NCI-H1417 treated with DMSO at 0.1 percent for 48 hours (cell line): ENCODE results near the gene SMIM35.
"Not testable (repeated sequence)": the region's sequence is repeated elsewhere in the genome, so short reads cannot be mapped to it uniquely, and the experiment has no call there.

Experiments
- DNase-seq: peaks from one replicate; lab custom pipeline; 2025; lab: John Stamatoyannopoulos, UW

SMIM35 gene

DNA sequence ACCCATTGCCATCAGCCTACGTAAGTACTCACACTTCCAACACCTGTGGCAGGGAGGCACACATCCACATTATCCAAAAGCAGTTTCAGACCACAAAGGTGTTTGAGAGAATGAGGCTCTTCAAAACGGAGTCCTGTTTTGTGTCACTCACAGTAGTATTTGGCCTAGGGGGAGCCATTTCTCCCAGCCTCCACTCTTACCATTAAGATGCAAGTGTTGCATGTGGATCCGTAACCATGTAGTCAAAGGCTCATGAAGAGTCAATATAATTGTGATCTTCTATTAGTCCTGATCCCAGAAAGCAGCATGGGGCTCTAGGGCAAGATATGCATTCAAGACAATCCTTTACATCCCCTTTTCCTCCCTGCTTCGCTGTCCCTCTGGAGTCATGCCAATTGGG, 59.1 kb downstream of the SMIM35 start:
- no peak for DNase-seq

DNA sequence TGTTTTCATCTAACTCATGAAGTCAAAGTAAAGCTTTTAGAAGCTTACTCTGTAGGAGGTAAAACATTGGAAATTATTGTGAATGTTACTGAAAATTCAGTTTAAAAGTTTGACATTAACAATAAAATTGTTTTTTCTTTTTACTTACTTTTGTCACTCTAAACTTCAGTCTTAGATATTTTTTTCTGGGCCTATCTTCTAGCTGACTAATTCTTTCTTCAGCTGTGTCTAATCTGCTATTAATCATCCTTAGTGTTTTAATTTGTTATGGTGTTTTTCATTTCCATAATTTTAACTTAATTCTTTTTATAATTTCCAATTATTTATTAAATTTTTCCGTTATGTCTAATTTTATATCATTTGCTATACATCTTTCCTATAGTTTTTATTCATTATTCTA, 65.6 kb downstream of the SMIM35 start:
- DNase-seq = no peak

DNA sequence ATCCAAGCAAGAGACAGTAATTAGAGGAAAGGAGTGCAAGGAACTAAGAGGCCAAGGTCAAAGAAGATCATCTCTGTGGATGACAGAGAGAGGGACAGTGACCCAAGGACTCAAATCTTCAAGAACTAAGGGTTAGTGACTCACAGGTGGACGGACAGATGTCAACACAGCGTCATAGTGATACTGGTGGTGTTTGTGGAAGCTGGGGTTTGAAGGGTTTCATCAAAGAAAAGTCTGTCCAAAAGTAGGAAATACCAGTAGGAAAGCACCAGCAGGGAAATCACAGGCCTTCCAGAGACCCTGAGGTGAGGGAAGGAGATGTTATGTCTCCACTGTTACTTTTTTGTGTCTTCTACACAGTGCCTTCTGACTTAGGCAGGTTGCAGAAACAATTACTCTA, 68.4 kb downstream of the SMIM35 start:
- no peak for DNase-seq

DNA sequence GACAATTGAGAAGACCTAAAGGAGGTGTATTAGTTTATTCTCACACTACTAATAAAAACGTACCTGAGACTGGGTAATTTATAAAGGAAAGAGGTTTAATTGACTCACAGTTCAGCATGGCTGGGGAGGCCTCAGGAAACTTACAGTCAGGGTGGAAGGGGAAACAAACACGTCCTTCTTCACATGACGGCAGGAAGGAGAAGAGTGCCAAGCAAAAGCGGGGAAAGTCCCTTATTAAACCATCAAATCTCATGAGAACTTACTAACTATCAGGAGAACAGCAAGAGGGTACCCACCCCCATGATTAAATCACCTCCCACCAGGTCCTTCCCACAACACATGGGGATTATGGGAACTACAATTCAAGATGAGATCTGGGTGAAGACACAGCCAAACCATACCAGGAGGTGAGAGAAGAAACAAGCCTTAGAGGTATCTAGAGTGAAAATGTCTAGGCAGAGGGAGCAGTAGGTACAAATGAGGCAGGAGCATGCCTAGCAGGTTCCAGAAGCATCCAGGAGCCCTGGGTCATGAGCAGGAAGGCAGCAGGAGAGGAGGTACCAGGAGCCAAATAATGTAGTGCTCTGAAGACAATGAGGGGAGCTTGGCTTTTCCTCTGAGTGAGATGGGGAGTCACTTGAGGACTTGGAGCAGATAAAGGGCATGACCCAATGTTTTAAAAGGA, 69.0 kb downstream of the SMIM35 start:
- DNase-seq = no peak

DNA sequence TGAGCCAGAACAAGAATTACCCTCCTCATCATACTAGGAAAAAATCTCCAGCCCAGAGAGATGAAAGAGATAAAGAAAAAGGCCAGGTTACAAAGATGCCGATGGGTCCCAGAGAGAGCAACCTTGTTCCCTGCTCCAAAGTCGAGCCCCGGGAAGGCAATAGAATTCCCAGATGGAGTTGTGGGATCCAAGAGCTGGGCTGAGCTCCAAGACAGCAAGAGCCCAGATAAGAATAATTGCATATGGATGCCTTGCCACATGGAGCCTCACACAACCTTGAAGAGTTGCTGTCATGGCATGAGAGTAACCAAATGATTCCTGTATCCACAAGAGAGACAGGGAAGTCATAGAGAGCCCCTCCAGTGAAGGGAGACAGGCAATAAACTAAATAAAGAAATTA, 69.7 kb downstream of the SMIM35 start:
- no peak for DNase-seq

DNA sequence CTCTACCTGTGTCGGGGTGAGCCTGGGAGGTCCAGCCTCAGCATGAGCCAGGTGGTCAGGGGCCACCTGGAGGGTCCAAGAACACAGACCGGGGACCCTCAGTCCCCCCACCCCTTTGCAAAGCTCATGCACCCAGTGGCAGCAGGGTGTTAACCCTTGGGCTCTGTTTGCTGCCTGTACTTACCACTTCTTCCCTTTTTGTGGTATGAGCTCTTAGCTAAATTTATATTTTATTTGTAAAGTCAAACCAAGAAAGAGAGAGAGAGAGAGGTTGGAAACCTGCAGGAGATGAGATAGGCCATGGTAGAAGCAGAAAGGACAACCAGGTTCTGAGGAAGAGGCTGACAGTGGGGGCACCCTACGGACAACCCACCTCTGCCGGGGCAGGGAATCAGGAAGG, 70.7 kb downstream of the SMIM35 start:
- no peak for DNase-seq

DNA sequence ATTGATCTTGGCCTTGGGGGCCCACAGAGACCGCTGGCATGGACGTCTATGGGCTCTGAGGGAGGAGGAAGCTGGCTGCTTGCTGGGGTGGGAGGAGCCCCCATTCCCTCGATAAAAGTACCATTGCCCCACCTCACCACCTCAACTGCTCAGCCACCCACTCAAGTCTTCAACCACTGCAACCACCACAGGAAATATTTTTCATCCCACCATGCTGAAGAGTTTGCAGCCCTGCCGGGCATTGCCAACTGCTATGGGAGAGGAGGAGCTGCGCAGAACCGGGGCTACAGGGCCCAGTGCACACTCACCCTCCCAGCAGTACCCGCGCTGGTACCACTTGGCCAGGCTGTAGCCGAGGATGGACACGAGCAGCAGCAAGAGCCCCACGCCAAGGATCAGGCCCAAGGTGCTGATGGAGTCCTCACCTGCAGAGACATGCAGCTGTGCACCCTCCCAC, 71.3 kb downstream of the SMIM35 start:
- no peak for DNase-seq

DNA sequence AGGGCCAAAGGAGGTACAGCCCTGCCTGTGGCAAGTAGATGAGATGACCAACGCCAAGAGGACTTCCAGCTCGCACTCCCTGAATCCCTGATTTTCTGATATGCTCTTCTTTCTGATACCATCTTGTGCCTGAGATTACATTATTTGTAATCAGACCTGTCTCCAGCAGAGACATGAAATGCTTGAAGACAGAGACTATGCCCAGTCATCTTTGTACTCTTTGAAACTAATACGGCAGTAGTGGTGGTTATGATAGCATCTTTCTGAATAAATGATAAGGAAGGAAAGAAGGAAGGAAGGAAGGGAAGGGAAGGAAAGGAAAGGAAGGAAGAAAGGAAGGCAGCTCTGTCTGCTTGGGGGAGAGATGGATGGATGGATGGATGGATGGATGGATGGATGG, 72.7 kb downstream of the SMIM35 start:
- DNase-seq = no peak

DNA sequence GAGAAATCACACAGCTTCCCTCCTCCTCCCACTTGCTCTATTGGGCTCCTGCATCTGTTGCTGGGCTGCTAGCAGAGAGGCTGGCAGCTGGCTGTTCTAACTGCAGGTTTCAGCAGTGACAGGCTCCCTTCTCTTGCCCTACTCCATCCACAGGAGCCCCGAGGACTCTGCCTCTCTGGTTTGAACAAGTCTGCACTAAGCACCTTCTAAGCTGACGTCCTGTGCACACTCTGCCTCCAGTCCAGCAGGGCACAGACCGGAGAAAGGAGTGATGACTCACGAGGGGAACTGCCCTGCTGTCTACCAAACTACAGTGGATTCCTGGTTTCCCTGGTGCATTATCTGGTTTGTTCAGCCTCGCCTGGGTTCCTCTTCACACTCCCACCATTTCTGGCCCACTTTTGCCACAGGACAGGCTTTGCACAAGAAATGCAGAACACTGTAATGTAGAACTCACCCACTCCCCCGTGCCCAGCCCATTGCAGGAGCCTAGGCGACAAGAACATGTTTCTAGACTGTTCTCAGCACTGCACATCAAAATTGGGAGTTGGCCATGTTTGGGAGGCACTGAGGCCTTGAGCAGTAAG, 74.6 kb downstream of the SMIM35 start:
- no peak for DNase-seq

DNA sequence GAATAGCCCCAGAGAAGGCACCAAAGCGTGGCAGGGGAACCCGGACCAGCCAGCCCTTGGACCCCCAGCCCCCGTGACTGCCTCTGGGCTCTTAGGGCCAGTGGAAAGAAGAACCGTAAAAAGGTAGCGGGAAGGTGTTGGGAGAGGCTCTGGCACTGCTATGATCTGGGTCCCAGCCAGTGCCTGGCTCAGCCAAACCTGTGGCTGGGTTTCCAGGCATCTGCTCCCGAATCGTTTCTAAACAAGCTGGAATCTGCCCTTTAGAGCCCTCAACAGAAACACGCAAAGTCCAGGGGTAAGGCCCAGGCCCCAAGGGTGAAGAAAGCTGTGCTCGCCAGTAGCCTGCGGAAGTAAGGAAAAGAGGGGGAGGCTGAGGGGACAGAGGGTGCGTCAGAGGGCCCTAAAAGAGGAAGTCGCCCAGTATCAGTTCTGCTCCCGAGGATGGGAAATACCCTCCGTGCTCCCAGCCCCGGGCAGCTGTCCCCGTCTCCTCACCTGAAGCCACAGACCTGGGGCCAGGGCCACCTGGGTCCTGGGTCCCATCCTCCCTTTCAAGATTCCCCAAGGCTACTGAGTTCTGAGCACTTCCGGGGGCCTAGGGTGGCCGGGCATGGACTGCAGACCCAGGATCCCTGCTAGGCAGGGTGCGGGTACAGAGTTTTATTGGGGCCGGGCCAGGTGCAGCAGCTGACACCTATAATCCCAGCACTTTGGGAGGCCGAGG, 75.9 kb downstream of the SMIM35 start:
- DNase-seq = no peak

DNA sequence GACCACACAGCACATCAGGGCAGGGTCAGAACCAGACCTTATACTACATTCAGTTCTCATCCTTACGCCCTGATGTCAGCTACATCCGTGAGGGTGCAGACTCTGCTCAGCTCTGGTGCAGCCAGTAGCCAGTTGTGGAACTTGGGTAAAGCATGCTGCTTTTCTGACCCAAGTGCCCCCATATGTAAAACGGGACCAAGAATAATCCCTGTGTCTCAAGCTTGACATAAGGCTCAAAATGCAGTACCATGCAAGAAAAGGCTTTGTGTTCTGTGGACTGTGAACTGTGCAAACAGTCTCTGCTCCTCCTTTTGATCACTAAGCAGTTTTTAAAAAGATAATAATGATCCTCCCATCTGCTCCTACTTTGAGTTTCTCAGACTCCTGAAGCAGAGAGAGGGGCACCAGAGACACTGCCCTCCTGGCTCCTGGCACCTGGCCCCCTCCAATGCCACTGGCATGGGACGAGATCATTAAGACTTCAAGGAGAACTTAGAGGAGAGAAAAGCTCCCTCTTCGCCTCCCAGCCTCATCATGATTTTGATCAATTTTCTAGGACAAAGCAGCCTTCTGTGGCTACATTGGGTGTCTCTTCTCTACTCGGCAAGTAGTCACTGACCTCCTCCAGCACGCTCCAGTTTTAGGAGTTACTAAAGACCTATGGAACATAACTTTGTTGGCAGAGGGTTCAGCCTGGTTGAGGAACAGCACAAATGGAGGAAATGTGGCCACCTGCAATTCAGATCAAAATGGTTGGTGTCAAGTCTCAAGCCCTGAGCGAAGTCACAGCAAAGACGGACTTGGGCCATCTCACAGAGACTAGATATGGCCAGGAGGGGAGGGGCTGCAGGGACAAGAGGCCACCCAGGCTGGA, 76.7 kb downstream of the SMIM35 start:
- no peak for DNase-seq

DNA sequence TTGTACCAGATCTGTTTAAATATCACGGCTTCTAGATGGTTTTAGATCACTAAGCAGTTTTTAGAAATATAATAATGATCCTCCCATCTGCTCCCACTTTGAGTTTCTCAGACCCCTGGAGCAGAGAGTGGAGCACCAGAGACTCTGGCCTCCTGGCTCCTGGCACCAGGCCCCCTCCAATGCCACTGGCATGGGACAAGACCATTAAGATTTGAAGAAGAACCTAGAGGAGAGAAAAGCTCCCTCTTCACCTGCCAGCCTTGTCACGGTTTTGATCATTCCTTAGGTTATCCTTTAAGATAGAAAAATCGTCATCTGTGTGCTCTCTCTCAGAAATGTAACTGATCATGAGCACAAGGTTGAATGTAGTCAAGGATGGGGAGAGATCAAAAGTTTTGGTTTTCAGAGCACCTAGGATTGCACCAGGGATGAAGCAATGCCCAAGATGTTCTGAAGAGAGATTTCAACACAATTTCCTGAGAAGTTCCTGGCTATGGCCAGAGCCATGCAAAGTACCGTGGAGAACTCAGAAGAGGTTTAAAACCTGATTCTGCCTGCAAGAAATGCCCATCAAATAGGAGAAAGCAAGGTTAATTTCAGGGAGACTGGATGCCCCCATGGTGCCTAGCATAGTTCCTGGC, 78.4 kb downstream of the SMIM35 start:
- no peak for DNase-seq

DNA sequence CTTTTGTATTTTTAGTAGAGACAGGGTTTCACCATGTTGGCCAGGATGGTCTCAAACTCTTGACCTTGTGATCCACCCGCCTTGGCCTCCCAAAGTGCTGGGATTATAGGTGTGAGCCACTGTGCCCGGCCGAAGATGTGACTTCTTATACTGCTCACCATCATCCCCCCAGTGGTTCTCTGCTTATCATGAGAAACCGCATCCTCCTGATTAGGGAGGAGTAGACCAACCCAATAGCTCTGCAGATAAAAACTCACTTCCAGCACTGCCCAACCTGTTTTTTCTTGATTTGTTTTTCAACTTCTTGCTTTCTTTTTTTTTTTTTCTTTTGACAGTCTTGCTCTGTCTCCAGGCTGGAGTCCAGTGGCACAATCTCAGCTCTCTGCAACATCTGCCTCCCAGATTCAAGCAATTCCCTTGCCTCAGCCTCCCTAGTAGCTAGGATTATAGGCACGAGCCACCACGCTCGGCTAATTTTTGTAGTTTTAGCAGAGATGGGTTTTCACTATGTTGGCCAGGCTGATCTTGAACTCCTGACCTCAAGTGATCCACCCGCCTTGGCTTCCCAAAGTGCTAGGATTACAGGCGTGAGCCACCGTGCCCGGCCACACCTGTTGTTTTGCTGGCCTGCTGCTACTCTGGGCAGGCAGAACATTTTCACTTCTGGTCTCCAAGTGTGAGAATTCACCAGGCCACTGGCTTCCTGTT, 79.0 kb downstream of the SMIM35 start:
- not testable (repeated sequence) for DNase-seq

DNA sequence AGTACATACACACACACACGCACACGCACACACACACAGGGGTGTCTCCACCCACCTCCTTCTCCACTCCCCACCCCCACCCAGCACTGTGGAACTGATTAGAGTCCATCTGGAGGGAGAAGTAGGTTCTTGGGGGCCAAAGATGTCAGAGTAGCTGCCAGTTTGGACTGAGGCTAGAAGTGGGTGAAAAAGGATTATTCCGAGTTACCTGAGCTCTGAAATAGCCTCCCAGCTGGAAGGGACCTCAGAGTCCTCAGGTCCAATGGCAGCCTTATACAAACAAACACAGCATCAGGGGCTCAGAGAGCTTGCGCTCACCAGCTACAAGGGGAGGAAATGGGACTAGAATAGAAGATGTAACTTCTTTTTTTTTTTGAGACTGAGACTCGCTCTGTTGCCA, 79.7 kb downstream of the SMIM35 start:
- DNase-seq = no peak

DNA sequence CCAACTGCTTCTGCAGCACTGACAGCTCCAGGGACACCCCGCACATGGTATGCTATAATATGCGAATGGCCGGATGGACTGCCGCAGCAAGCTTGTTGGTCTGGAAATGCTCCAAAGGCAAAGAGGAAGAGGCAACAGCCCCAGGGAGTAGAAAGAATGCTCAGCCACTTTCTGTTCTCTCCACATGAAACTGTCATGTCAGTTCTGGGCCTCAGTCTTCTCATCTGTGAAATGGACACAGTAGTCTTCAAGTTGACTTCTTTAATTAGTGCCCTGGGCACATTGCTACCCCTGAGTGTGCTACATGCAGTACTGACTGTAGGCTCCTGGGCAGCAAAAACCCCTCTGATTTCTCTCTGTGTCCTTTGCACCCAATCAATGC, 80.6 kb downstream of the SMIM35 start:
- DNase-seq = no peak

DNA sequence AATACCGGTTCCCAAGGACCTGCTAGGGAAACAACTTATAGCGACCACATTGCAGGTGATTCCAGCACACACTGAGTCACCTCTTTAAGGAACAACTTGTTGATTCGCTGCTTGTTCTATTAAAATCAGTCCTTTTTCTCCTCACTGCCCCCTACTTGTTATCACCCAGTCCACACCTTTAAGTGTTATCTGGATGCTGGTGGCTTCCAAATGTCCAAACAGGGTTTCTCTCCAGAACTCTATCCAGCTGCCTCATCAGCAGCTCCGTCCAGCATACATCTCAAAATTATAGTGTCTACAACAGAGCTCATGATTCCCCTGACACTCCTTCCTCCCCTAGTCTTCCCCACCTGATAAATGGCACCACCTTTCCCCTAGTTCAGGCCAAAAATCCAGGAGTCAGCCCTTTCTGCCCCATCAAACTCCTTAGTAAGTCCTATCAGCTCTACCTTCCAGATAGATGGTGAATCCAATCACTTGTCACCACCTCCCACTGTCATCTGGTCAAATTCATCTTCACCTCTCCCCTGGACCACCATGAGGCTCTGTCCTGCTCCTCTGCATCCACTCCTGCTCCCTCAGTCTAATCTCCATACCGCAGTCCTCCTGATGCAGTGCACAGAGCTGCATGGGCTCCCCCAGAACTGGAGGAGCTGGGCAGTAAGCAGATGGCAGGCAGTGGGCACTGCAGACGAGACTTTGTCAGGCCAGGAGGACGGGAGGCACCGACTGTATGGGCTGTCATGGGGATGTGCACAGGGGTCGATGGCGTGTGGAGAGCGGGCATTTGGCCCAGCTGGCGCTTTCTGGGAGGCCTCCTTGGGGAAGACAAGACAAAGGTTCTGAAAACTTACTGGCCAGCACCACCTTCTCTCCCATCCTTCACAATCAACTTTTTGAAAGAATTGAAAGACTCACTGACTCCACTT, 81.3 kb downstream of the SMIM35 start:
- no peak for DNase-seq

DNA sequence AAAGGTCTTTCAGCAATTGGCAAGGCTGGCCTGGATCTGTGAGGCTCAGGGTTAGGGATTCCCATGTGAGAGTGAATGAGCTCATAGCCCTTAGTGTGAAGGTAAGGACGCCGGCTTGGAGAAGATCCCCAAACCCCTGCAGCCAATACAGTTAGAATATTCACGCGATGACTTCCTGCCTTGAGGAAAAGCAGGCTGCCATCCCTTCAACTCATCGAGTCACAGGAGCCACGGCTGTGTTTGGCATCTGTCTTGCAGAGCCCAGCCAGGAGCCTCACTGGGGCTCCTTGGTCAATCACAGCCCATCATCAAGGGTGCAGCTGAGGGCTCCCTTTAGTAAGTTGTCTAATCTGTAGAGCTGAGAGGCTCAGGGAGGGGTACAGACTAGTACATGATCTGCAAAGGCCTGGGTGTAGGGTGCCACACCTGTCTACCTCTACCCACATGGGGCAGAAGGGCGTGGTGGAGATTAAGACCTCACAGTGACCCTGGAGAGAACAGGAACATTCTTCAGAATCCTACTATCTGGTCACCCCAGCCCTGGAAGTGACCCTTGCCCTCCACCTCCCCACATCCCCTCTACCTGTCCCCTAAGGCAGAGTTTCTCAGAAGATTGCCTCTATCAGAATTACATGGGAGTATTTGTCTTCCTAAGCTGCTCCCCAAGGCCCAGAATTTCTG, 82.1 kb downstream of the SMIM35 start:
- no peak for DNase-seq

DNA sequence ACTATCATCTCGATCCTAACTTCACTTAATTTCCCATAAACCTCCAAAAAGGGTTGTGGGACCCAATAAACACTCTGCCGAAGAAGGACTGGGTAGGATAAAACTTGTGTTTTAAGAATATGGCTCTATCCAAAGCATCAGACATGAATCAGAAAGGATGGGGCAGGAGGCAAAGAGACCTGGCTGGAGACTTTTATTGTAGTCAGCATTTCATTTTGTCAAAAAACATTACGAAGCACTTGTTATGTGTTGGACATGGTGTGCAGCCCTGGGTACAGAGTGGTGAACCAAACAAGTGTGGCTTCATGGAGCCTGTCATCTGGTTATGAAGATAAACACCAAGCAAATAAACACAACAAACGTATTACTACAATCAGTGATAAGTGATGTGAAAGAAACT, 83.3 kb downstream of the SMIM35 start:
- no peak for DNase-seq

DNA sequence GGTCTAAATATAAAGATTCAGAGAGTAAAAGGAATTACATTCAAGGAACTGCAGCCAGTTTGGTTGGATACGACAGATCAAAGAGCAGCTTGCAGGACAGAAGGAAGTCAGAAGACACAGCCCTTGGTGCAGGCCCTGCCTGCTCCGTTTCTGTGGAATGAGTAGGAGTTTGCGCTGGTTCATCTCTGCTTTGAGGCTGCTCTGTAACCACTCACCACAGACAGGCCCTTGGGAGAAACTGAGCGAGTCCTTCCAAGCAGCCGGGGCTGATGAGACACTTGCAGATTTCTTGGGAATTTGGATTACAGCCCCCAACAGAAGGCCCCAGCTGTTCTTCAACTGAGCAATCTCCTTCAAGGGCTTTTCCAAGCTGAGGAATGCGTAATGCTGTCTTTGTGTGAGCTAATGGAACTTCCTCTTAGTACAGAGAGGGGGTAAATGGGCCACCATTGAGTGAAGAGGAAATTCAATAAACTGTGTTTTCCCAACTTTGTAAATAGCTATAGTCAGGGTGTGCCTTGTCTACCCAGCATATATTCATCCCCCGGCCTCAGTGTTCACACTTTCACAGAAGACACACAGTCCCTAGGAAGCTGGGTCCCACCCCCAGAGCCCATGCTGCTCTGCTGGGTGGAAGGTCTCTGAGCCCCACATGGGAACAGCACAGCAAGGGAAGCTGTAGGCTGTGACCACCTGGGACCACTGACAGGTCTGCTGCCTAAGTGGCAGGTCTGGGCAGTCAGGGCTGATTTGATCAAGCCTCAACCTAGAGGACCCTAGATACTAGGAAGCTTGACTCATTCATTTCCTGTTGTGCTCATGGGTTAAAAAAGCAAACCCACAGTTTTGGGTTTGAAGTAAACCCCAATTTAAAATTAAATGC, 84.0 kb downstream of the SMIM35 start:
- no peak for DNase-seq
